Glutamatergic neuron (in vitro differentiated cells): ENCODE measurements around the gene FOXL3. TPM values are rescaled to one million over a fixed set of nuclear protein-coding genes. Genes with fewer than 3 reads are reported as not detected.
"Not testable (repeated sequence)": the region's sequence is repeated elsewhere in the genome, so short reads cannot be mapped to it uniquely, and the experiment has no call there.

Experiments used
- DNase-seq: peaks from one replicate; pipeline ENCODE4 v3.0.0; 2022
- H3K27ac Mint-ChIP-seq: one replicate; pipeline ENCODE4 v1.8.0; 2020; ENCODE audit warnings: mild to moderate bottlenecking, mixed read lengths, inconsistent platforms; ENCODE audit not compliant: unreplicated experiment
- H3K27me3 Mint-ChIP-seq: one replicate; pipeline ENCODE4 v1.8.0; 2020; ENCODE audit warnings: mild to moderate bottlenecking, moderate library complexity, mixed read lengths, inconsistent platforms; ENCODE audit not compliant: unreplicated experiment
- H3K36me3 Mint-ChIP-seq: one replicate; pipeline ENCODE4 v1.8.0; 2020; ENCODE audit warnings: mild to moderate bottlenecking, mixed read lengths, inconsistent platforms; ENCODE audit not compliant: unreplicated experiment
- H3K4me1 Mint-ChIP-seq: one replicate; pipeline ENCODE4 v1.8.0; 2020; ENCODE audit warnings: mild to moderate bottlenecking, low read depth, mixed read lengths, inconsistent platforms; ENCODE audit not compliant: unreplicated experiment
- H3K4me3 Mint-ChIP-seq: one replicate; pipeline ENCODE4 v1.8.0; 2020; ENCODE audit warnings: mild to moderate bottlenecking, mixed read lengths, inconsistent platforms; ENCODE audit not compliant: unreplicated experiment
- H3K9me3 Mint-ChIP-seq: one replicate; pipeline ENCODE4 v1.8.0; 2020; ENCODE audit warnings: mild to moderate bottlenecking, moderate library complexity, mixed read lengths, inconsistent platforms; ENCODE audit not compliant: unreplicated experiment
- total RNA-seq: library from RNA; stranded (reverse); fragmentation: NEBNext Ultra II Directional; extraction: Animal tissue kit (Norgen Biotek cat#: 25700); gene quantifications from one replicate; pipeline ENCODE4 v1.2.1, GENCODE V29; 2021; ENCODE audit not compliant: unreplicated experiment
- TF ChIP-seq, protein P1 (sequence below): fragments of 200-600 bp; sonication (generic); IDR thresholded peaks from one replicate; pipeline ENCODE4 v1.5.0; 2021; ENCODE audit not compliant: partially characterized antibody, unreplicated experiment

The FOXL3 gene
- total RNA-seq, 1 donor from 2014 or later = not detected

DNA sequence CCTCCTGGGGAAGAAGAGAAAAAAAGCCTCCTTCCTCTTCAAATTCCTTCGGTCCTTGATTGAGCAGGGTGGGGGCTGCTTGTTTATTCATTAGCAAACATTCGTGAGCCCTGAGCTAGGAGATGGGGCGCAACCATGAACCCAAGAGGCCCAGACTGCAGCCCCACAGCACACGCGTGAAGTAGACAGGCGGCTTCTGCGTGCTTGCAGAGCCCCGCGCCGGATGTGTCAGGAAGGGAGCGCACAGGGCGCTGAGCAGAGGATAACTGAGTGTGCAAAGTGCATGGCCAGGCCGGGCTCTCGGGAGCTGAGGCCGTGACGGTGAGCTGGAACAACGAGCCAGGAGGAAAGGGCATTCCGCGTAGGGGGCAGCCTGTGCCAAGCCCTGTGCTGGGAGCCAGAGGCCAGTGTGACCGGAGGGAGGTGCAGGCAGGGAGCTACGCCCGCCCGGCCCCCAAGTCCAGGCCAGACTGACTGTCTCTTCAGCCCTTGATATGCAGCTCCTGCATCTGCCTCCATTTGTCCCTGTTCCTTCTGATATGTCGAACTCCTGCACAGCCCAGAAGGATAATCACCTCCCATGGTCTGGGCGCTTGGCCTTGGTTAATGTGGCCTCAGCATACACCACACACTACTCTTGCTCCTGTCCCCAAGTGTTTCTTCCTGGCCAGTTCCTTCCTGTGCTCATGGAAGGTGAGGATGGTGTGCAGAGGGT, 4.6 kb downstream of the FOXL3 start:
- Mint-ChIP-seq H3K9me3 (no peaks in the 10 kb centered on the region), H3K4me1 (no peaks in the 10 kb centered on the region), H3K4me3 (no peak overlapping the region), H3K36me3 (no peaks in the 10 kb centered on the region), H3K27me3 (peaks cover 15% of the 10 kb centered on the region), H3K27ac (no peak overlapping the region)
- no peak for DNase-seq
- TF ChIP-seq, protein P1, sequence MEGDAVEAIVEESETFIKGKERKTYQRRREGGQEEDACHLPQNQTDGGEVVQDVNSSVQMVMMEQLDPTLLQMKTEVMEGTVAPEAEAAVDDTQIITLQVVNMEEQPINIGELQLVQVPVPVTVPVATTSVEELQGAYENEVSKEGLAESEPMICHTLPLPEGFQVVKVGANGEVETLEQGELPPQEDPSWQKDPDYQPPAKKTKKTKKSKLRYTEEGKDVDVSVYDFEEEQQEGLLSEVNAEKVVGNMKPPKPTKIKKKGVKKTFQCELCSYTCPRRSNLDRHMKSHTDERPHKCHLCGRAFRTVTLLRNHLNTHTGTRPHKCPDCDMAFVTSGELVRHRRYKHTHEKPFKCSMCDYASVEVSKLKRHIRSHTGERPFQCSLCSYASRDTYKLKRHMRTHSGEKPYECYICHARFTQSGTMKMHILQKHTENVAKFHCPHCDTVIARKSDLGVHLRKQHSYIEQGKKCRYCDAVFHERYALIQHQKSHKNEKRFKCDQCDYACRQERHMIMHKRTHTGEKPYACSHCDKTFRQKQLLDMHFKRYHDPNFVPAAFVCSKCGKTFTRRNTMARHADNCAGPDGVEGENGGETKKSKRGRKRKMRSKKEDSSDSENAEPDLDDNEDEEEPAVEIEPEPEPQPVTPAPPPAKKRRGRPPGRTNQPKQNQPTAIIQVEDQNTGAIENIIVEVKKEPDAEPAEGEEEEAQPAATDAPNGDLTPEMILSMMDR = no peak

GRCh38 chr7:295155-296154, 5.5 kb downstream of the FOXL3 start:
- TF ChIP-seq, protein P1 = no peak
- H3K36me3 Mint-ChIP-seq = no peaks in the 10 kb centered on the region
- H3K4me1 Mint-ChIP-seq = no peaks in the 10 kb centered on the region
- H3K4me3 Mint-ChIP-seq = no peak overlapping the region
- DNase-seq = no peak
- no peak overlapping the region for H3K27ac Mint-ChIP-seq
- H3K27me3 Mint-ChIP-seq = peaks cover 16% of the 10 kb centered on the region
- no peaks in the 10 kb centered on the region for H3K9me3 Mint-ChIP-seq

DNA sequence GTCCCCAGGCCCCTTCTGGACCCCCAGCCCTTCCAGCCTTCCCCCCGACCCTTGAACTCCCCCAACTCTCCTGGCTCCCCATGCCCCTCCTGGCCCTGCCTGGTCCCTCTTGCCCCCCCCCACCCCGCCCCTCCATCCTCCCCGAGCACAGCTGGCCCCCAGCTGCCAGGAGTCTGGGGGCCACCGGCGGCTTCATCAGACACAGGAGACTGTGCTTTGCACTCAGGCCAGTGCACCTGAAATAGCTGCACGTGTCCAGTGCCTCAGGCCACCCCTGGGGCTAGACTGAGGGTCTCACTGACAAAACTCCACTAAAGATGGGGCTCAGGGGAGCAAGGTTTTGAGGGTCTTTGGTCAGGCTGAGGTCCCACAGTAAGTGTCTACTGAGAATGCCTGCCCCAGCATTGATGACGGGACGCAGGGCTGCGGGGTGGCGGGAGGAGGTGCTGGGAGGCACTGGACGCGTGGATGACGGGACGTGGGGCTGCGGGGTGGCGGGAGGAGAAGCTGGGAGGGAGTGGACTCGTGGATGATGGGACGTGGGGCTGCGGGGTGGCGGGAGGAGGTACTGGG, 6.5 kb downstream of the FOXL3 start:
- Mint-ChIP-seq H3K27me3 (peaks cover 13% of the 10 kb centered on the region), H3K4me3 (no peak overlapping the region), H3K27ac (no peak overlapping the region), H3K4me1 (no peaks in the 10 kb centered on the region), H3K36me3 (no peaks in the 10 kb centered on the region), H3K9me3 (no peaks in the 10 kb centered on the region)
- TF ChIP-seq, protein P1 = no peak
- DNase-seq = no peak

DNA sequence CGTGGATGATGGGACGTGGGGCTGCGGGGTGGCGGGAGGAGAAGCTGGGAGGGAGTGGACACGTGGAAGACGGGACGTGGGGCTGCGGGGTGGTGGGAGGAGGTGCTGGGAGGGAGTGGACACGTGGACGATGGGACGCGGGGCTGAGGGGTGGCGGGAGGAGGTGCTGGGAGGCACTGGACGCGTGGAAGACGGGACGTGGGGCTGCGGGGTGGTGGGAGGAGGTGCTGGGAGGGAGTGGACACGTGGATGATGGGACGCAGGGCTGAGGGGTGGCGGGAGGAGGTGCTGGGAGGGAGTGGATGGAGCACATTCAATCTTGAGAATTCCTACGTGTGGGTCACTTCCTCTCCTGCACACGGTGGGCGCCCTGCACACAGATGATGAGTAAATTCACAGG, 7.2 kb downstream of the FOXL3 start:
- H3K27ac Mint-ChIP-seq, H3K4me1 Mint-ChIP-seq, H3K9me3 Mint-ChIP-seq, H3K27me3 Mint-ChIP-seq, H3K4me3 Mint-ChIP-seq, DNase-seq, H3K36me3 Mint-ChIP-seq: not testable (repeated sequence)

GRCh38 chr7:297611-298374, 7.8 kb downstream of the FOXL3 start:
- H3K27ac Mint-ChIP-seq = no peak overlapping the region
- TF ChIP-seq, protein P1 = no peak
- DNase-seq = no peak
- peaks cover 10% of the 10 kb centered on the region for H3K27me3 Mint-ChIP-seq
- no peaks in the 10 kb centered on the region for H3K36me3 Mint-ChIP-seq
- no peaks in the 10 kb centered on the region for H3K9me3 Mint-ChIP-seq
- no peak overlapping the region for H3K4me3 Mint-ChIP-seq
- H3K4me1 Mint-ChIP-seq = no peaks in the 10 kb centered on the region
